Ecto neural progenitor cell (in vitro differentiated cells): ENCODE results near the gene ATP1A4.
"Not testable (repeated sequence)": the region's sequence is repeated elsewhere in the genome, so short reads cannot be mapped to it uniquely, and the experiment has no call there.

ENCODE experiments used
- DNase-seq: peaks from one replicate; pipeline ENCODE4 v3.0.0-alpha.2; 2018; ENCODE audit warnings: low spot score

Gene ATP1A4

GRCh38 chr1:160151303-160151702 is at the start of gene ATP1A4:
TSS of gene ATP1A4 (plus strand) at chr1:160151603. CDS start at chr1:160152041, 438 bp downstream.
- no peak for DNase-seq

DNA sequence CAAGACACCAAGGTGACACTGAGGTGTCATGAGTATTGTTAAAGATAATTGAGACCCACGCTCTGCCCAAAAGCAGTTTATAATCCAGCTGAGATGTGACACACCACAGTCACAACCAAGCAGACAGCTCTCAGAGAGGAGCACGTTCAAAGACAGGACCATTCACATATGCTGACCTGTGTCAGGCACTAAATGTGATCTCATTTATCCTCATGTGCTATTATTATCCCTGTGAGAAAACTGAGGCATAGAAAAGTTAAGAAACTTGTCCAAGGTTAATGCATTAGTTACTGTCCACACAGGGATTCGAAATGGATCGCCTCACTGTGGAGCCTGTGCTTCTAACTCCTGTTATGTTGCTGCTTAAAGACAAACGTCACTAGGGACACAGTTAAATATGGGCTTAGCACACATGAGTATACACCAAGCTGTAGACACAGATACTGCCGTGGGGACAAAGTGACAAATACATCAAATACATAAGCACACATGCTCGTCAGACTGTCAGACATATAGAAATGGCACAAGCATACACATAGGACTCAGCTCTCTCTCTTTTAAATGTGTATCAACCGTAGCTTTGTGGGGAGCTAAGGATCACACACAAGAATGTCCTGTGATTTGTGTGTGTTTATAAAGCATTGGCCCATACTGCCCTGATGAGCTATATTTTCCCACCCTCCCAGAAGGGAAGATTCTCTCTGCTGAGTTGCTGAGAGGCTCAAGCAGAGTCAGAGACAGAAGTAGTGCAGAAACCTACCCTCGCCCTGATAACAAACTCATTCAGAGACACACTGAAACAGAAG is 49.5 kb upstream of the ATP1A4 start:
- DNase-seq: no peak

DNA sequence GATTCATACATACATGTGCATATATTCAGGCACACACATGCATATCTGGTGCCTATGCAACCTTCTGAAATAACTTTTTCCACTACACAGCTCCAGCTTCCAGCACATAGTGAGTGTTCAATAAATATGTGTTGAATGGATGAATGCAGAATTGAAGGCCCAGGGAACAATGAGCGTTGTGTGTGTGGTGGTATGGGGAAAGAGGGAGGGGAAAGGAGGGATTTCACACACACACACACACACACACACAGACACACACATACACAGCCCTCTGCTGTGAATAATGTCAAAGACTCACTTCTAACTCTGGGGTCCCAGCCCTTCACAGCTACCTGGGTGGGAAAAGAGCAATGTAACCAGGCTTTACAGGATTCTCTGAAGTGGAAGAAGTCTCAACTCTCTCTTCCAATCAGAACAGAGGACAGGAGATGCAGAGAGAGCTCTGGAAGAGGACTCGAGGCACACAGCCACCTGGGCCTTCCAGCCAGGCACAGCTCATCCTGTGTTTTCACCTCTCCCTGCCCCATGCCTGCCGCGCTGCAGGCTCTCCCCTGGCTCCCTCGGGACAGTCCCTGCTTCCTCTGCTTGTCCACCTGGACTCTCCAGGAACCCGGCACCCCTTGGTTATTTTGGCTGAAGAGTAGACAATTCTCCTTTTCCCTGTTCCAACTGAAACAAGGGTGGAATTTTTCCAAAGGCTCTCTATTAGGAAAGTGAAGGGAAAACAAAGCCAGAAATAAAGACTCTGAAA is 47.6 kb upstream of the ATP1A4 start:
- no peak for DNase-seq

DNA sequence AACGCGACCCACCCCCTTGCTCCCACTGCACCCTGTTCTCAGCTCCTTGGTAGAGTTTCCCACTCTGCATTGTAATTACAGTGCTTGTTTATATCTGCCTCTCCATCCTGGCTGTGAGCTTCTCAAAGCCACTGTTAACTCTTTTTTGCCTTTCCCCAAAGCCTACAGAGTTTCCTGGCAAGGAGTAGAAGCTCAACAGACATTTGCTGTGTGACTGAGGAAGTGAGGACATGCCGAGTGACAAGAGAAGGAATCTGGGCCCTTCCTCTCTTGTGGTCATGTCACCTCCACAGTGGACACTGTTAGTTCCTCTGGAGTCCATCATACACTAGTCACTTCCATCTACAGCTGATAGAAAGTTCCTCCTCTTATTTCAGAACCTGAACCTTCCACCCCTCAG is 46.9 kb upstream of the ATP1A4 start:
- DNase-seq: no peak

- DNase-seq: no peak
Observed at GRCh38 chr1:160105155-160105554, 46.2 kb upstream of the ATP1A4 start.

GRCh38 chr1:160107512-160107911 is 43.9 kb upstream of the ATP1A4 start:
- no peak for DNase-seq

- DNase-seq: peak; percentile 85
Observed at GRCh38 chr1:160108888-160109662, 42.3 kb upstream of the ATP1A4 start.

GRCh38 chr1:160109686-160110085 is 41.7 kb upstream of the ATP1A4 start:
- DNase-seq: no peak

- not testable (repeated sequence) for DNase-seq
Observed at GRCh38 chr1:160111462-160111861, 39.9 kb upstream of the ATP1A4 start.

DNA sequence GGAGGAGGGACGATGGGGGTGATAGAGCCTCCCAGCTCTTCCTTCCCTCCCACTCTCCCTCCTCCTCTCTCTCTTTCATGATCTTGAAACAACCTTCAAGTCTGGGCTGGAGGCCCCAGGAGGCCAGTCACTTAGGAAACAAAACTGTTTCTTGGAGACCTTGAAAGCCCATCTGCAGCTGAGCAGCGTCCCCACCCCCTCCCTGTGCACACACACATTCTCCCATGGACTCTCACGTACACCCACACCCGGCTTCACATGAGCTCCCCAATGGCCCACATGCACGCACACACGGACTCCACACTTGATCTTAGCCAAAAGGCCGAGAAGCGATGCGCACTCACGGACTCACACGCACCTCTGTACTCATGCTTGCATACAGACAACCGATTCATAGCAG is 39.0 kb upstream of the ATP1A4 start:
- no peak for DNase-seq

DNA sequence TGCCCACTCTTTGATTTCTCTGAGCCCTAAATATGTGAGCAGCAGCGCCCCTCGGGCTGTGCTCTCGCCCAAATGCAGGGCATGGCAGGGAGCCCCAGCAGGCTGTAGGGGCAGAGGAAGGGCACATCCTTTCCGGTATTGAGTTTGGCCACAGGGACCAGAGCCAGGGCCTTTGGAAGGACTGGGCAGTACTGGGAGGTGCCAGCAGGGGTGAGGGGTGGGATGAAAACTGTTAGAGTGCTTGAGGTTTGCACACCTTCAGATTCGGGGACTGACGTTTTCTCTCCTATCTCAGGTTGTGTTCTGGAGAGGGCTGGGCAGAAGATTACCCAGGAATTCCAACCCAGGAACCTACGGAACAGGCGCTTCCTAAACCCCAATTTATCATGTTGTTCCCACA is 38.0 kb upstream of the ATP1A4 start:
- DNase-seq: no peak

- no peak for DNase-seq
Observed at GRCh38 chr1:160114085-160114484, 37.3 kb upstream of the ATP1A4 start.

DNA sequence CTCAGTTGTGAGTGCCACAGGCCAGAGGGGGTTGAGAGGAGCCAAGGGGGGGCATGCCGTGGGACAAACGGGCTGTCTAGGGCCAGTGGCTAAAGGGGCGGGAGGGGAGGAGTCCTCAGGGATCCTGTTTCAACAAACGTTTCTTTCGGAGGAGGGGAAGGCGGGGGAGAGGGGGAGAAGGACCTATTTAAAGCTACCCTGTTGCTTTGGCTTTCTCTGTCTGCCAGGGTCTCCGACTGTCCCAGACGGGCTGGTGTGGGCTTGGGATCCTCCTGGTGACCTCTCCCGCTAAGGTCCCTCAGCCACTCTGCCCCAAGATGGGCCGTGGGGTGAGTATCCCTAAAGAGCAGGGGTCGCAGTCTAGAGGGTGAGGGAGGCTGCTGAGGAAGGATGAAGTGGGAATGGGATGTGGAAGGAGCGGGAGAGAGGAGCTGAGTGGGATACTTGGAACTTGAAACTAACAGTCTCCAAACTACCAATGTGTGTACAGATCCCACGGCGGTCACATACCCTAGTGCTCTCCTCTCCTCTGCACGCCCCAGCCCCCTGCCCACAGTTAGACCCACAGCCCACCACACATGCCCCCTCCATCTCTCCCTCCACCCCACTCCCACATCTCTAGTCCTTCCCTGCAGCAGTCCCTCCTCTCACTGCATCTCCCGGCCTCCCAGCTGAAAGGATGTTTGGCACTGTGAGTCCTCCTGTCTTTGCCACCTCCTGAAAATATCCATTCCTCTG is 35.7 kb upstream of the ATP1A4 start, which contains the start of gene ATP1A2:
Gene ATP1A2, plus strand, starts transcription at position 215 of the 738 bp plus-strand sequence. Its CDS starts 103 bp downstream, at position 318.
- DNase-seq: peak; percentile 75

DNA sequence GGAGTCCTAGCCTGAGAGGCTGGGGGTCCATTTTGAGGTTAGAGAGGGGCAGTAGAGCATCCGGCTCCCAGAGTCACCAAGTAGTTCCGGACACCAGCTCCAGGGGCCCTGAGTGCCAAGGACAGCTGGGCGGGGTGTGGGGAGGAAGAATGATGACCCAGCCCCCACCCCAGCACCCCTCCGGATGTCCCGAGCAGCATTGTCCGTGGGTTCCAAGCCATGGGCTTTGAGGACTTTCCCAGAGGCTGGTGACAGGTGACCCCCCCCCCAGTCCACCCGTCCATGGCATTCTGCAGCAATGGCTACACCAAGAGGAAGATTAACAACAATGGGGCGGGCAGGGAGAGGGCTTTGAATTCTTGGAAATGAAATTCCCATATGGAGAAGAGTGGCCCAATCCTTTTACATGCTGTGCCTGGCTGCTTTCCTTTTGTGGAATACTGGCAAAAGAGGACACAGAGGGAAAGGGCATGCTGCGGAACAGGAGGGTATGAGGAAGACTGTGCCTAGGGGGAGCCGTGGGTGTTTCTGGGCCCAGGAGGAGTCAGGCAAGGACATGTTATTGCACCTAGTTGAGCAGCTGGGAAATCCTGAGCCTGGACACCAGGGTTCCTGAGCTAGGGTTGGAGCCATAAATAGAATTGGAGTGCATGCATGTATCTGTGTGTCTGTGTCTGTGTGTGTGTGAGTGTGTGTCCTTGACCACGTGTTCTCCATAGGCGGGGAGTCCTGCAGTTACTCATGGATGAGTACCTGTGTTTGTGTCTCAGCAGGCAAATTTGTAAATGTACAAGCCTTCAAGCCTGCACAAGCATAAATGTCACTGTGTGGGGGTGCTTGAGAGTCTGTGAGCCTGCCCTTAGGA is 34.9 kb upstream of the ATP1A4 start:
- no peak for DNase-seq

GRCh38 chr1:160117300-160117699 is 34.1 kb upstream of the ATP1A4 start:
- no peak for DNase-seq

DNA sequence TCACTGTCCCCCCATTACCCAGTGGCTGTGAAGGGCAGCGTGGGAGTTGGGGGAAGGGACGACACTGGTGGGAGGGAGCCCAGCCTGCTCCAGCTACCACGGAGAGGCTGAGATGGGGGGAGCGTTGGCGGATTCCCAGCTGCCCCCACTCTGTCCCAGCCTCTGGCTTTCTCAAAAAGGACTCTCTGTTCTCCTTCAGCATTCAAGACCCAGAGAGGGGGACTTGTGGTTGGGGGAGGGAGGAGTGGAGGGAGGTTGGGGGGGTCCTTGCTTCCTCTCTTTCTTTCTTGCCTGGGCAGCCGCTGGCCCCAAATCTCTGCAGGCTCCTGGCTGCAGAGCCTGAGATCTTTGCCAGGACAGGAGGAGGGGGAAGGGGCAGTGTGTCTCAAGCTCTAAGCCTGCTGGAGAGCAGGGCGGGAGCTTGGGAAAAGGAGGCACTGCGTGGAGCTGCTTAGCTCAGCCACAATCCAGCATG is 33.7 kb upstream of the ATP1A4 start:
- DNase-seq: no peak

DNA sequence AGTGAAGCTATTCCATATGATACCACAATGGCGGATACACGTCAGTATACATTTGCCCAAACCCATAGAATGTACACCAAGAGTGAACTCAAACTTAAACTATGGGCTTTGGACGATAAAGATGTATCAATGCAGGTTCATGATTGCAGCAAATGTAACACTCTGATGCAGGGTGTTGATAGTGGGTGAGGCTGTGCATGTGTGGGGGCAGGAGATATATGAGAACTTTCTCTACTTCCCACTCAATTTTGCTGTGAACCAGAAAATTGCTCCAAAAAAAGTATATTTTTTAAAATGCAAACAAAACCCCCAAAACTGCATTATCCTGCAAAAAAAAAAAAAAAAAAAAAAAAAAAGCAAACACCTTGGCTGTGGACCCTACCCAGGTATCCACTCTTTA is 32.5 kb upstream of the ATP1A4 start:
- no peak for DNase-seq

GRCh38 chr1:160120797-160121196 is 30.6 kb upstream of the ATP1A4 start:
- no peak for DNase-seq

DNA sequence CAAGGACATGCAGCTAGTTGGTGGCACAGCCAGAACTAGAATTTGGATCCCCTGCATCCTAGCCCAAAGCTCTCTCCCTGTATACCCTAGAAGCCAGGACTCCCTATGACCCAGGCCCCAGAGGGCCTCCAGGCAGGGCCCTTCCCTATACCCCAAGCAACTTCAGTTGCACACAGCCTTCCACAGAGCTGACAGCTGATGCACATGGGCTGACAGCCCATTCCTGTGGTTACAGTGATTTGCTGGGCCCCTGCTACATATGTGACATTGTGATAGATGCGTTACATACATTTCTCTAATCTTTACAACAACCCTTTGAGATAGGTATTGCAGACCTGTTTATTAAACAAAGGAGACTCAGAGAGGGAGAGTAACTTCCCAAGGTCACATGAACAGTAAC is 30.0 kb upstream of the ATP1A4 start:
- DNase-seq: no peak

- DNase-seq: no peak
Observed at GRCh38 chr1:160122978-160123495, 28.4 kb upstream of the ATP1A4 start.
